Activated CD8-positive, alpha-beta T cell treated with anti-CD3 and anti-CD28 coated beads for 36 hours (primary cell): Measurements from ENCODE around the gene ETNK2. TPM values are rescaled to one million over a fixed set of nuclear protein-coding genes. Genes with fewer than 3 reads are reported as not detected.

Source experiments
- ATAC-seq: fragments of 200-7000 bp; cut with Tn5 transposase; one replicate; pipeline ENCODE4 v1.10.0; 2021; ENCODE audit warnings: mild to moderate bottlenecking, moderate library complexity
- CTCF ChIA-PET: fragments of 350-600 bp; sonication (Branson Sonifier 250); formaldehyde crosslinking; loops from one replicate; lab custom pipeline; 2021; ENCODE audit warnings: antibody characterized with exemption; lab: Charles Lee
- POLR2A ChIA-PET: fragments of 350-600 bp; sonication (Branson Sonifier 250); formaldehyde crosslinking; loops from one replicate; lab custom pipeline; 2021; ENCODE audit warnings: antibody characterized with exemption; lab: Charles Lee
- DNase-seq: peaks from one replicate; pipeline ENCODE4 v3.0.0-alpha.2; 2020
- H3K27ac Mint-ChIP-seq: one replicate; pipeline ENCODE4 v1.8.0; 2021; ENCODE audit warnings: mild to moderate bottlenecking, mixed read lengths
- H3K27me3 Mint-ChIP-seq: one replicate; pipeline ENCODE4 v1.8.0; 2021; ENCODE audit warnings: mixed read lengths
- H3K36me3 Mint-ChIP-seq: one replicate; pipeline ENCODE4 v1.8.0; 2021; ENCODE audit warnings: low read depth, mixed read lengths
- H3K4me1 Mint-ChIP-seq: one replicate; pipeline ENCODE4 v1.8.0; 2021; ENCODE audit warnings: low read depth, mixed read lengths
- H3K4me3 Mint-ChIP-seq: one replicate; pipeline ENCODE4 v1.8.0; 2021; ENCODE audit warnings: mild to moderate bottlenecking, moderate library complexity, mixed read lengths
- H3K9me3 Mint-ChIP-seq: one replicate; pipeline ENCODE4 v1.8.0; 2021; ENCODE audit warnings: mixed read lengths
- CTCF ChIP-seq: fragments of 200-600 bp; IDR thresholded peaks from one replicate; pipeline ENCODE4 v1.8.0; 2022; ENCODE audit warnings: antibody characterized with exemption, mild to moderate bottlenecking
- intact Hi-C: fragments of 100-400 bp; cut with micrococcal nuclease; formaldehyde crosslinking; loops from one replicate; pipeline ENCODE4 v1.10.0; 2022
- total RNA-seq, 2 experiments: library from RNA; stranded (reverse); gene quantifications; one replicate each; pipeline ENCODE4 v1.2.3, GENCODE V29; 2021

The ETNK2 gene
- total RNA-seq, 2 experiments from 2014 or later, result 1.3 to 1.4 TPM

GRCh38 chr1:204134103-204134502 lies 17.7 kb downstream of the ETNK2 start:
- no peaks in the 10 kb centered on the region for H3K9me3 Mint-ChIP-seq
- ChIA-PET POLR2A (interaction anchor here (0.6 kb wide), 1 partner anchor 67 kb away, joined by 3 read pairs; no protein-coding TSS in a partner anchor), CTCF (interaction anchor here (1.4 kb wide), 1 partner anchor 263 kb away, joined by 4 read pairs; no protein-coding TSS in a partner anchor)
- H3K27ac Mint-ChIP-seq, result no peak overlapping the region
- H3K27me3 Mint-ChIP-seq, result no peaks in the 10 kb centered on the region
- ATAC-seq (no peak), DNase-seq (no peak)
- peaks cover 2% of the 10 kb centered on the region for H3K4me1 Mint-ChIP-seq
- no peak for TF ChIP-seq CTCF
- H3K36me3 Mint-ChIP-seq, result no peaks in the 10 kb centered on the region
- no peak overlapping the region for H3K4me3 Mint-ChIP-seq
- intact Hi-C loops, result no loop called here

DNA sequence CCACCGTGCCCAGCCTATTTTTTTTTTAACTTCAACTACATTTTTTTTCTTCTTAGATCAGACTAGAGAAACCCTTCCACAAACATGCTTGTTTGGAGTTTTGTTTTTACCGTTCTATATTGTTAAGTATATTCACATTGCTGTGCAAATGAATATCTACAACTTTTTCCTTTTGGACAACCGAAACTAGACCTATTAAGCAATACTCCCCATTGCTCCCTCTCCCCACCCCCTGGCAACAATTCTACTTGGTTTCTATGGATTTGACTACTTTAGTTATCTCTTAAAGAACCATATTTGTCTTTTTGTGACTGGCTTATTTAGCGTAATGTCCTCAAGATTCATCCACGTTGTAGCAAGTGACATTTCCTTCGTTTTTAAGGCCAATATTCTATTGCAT lies 19.1 kb downstream of the ETNK2 start:
- CTCF ChIA-PET, result interaction anchor here (0.8 to 1.3 kb wide), 3 partner anchors 32 to 266 kb away, joined by 3 read pairs; no protein-coding TSS in a partner anchor

DNA sequence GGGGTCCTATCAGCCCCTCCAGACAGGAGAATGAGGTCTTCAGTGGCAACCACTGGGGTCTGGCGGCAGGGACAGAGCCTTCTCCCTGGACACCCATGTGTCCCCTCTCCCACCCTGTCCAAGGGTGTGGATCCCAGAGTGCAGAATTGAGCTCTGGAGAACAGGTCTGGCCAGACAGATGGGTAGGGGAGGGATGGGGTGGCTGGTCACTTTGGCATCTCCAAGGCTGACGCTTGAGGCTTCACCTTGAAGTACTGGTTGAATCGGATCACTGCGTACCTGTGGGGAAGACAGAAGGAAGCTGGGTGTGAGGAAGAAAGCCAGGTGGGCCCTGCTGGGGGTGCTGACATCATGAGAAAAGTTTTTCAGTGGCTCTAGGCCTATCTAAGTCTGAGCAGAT lies 19.9 kb downstream of the ETNK2 start:
- Mint-ChIP-seq H3K4me1 (peaks cover 5% of the 10 kb centered on the region), H3K27ac (no peak overlapping the region), H3K36me3 (no peaks in the 10 kb centered on the region), H3K4me3 (no peak overlapping the region), H3K9me3 (no peaks in the 10 kb centered on the region), H3K27me3 (no peaks in the 10 kb centered on the region)
- POLR2A ChIA-PET, result no interaction called here
- DNase-seq, result no peak
- intact Hi-C loops, result no loop called here
- TF ChIP-seq CTCF, result no peak
- no peak for ATAC-seq
- CTCF ChIA-PET, result interaction anchor here (0.8 to 1.3 kb wide), 3 partner anchors 32 to 267 kb away, joined by 3 read pairs; no protein-coding TSS in a partner anchor

More for the DNA sequence above, 19.1 kb downstream of the ETNK2 start:
- ATAC-seq (no peak), DNase-seq (no peak)
- intact Hi-C loops, result no loop called here
- Mint-ChIP-seq H3K27me3 (no peaks in the 10 kb centered on the region), H3K4me3 (no peak overlapping the region), H3K27ac (no peak overlapping the region), H3K36me3 (no peaks in the 10 kb centered on the region), H3K9me3 (no peaks in the 10 kb centered on the region), H3K4me1 (peaks cover 5% of the 10 kb centered on the region)
- TF ChIP-seq CTCF, result no peak
- POLR2A ChIA-PET, result no interaction called here

- no peaks in the 10 kb centered on the region for H3K36me3 Mint-ChIP-seq
- TF ChIP-seq CTCF, result no peak
- intact Hi-C loops, result no loop called here
- H3K9me3 Mint-ChIP-seq, result no peaks in the 10 kb centered on the region
- CTCF ChIA-PET, result interaction anchor here (0.6 to 5.5 kb wide), 6 partner anchors 8 to 272 kb away, joined by 3 to 67 read pairs (median 22); no protein-coding TSS in a partner anchor
- peaks cover 5% of the 10 kb centered on the region for H3K4me1 Mint-ChIP-seq
- ATAC-seq, result no peak
- no peak overlapping the region for H3K4me3 Mint-ChIP-seq
- no peak overlapping the region for H3K27ac Mint-ChIP-seq
- DNase-seq, result no peak
- H3K27me3 Mint-ChIP-seq, result no peaks in the 10 kb centered on the region
- POLR2A ChIA-PET, result interaction anchor here (1.3 kb wide), 1 partner anchor 268 kb away, joined by 4 read pairs; no protein-coding TSS in a partner anchor
These were observed 20.6 kb downstream of the ETNK2 start for GRCh38 chr1:204130981-204131892.

DNA sequence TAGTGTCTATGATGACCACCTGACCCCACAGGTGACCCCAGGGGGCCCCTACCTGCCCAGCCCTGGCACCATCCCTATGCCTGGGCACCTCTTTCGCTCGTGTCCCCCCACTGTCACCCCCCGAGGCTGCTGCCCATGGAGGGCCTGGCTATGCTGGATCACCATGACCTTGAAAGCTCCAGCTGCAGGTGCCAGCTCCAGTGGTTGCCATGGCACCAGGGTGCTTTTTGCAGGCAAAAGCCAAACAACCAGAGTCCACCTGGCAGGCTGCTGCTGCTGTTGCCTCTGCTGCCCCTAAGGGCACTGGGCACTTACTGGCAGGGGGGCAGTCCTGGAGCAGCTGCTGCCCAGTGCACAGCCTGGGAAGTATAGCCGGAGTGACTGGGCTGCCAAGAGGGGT lies 21.7 kb downstream of the ETNK2 start:
- TF ChIP-seq CTCF, result no peak

More for the DNA sequence above, 21.7 kb downstream of the ETNK2 start:
- Mint-ChIP-seq H3K9me3 (no peaks in the 10 kb centered on the region), H3K27me3 (no peaks in the 10 kb centered on the region), H3K36me3 (no peaks in the 10 kb centered on the region), H3K4me1 (peaks cover 5% of the 10 kb centered on the region), H3K4me3 (no peak overlapping the region), H3K27ac (no peak overlapping the region)
- no peak for ATAC-seq
- DNase-seq, result no peak
- ChIA-PET POLR2A (interaction anchor here (1.3 kb wide), 1 partner anchor 267 kb away, joined by 4 read pairs; no protein-coding TSS in a partner anchor), CTCF (interaction anchor here (1.5 to 5.5 kb wide), 7 partner anchors 9 to 271 kb away, joined by 3 to 67 read pairs (median 26); partner anchors contain the start of gene ETNK2)
- intact Hi-C loops, result no loop called here
